Measurements from ENCODE around the gene LRTM2. TPM values are rescaled to one million over a fixed set of nuclear protein-coding genes. Genes with fewer than 3 reads are reported as not detected.

Gene LRTM2
- total RNA-seq, 1 experiment from 2014 or later: not detected

- BruUV-seq (replicated peaks): no TSS peak
- Histone ChIP-seq H3K4me3 (ENCODE audit: low read length) (no peak overlapping the region), H4K20me1 (ENCODE audit: low read length) (no peaks in the 10 kb centered on the region), H3K9ac (ENCODE audit: low read length) (no peak overlapping the region), H3K4me2 (ENCODE audit: low read length) (no peak overlapping the region), H2AFZ (ENCODE audit: low read length) (no peak overlapping the region), H3K36me3 (ENCODE audit: low read depth, low read length) (no peaks in the 10 kb centered on the region), H3F3A (ENCODE audit: low read length, unreplicated experiment) (no peaks in the 10 kb centered on the region), H3K27me3 (ENCODE audit: low read length) (peaks cover 14% of the 10 kb centered on the region), H3K9me3 (ENCODE audit: low read length) (no peaks in the 10 kb centered on the region), H3K79me2 (ENCODE audit: low read length) (no peaks in the 10 kb centered on the region), H3K27ac (ENCODE audit: low read length) (no peak overlapping the region), H3K4me1 (ENCODE audit: insufficient read depth, low read length) (peaks cover 19% of the 10 kb centered on the region), H3K9me2 (replicated peaks; ENCODE audit: low read length) (no peaks in the 10 kb centered on the region)
- ATAC-seq (no peak), DNase-seq (no peak)
- TF ChIP-seq EZH2 (IDR thresholded peaks at IDR 0.05; ENCODE audit: low read length, unreplicated experiment) (no peak), EZH2phosphoT487 (IDR thresholded peaks at IDR 0.05; ENCODE audit: borderline replicate concordance, low read length) (no peak), CTCF (conservative IDR thresholded peaks at IDR 0.05; ENCODE audit: low read depth, low read length) (no peak)
- CTCF ChIA-PET: no interaction called here
- intact Hi-C loops (cut with micrococcal nuclease): no loop called here
- POLR2A ChIA-PET (ENCODE audit: unreplicated experiment): no interaction called here
These were observed 18.0 kb downstream of the LRTM2 start for GRCh38 chr12:1838205-1838993.

- ChIA-PET CTCF (no interaction called here), POLR2A (ENCODE audit: unreplicated experiment) (no interaction called here)
- Histone ChIP-seq H3K79me2 (ENCODE audit: low read length) (no peaks in the 10 kb centered on the region), H3K9me3 (ENCODE audit: low read length) (no peaks in the 10 kb centered on the region), H3K4me3 (ENCODE audit: low read length) (no peak overlapping the region), H3F3A (ENCODE audit: low read length, unreplicated experiment) (no peaks in the 10 kb centered on the region), H2AFZ (ENCODE audit: low read length) (no peak overlapping the region), H3K9ac (ENCODE audit: low read length) (no peak overlapping the region), H3K27ac (ENCODE audit: low read length) (no peak overlapping the region), H3K36me3 (ENCODE audit: low read depth, low read length) (no peaks in the 10 kb centered on the region), H3K4me2 (ENCODE audit: low read length) (no peak overlapping the region), H3K9me2 (replicated peaks; ENCODE audit: low read length) (no peaks in the 10 kb centered on the region), H3K4me1 (ENCODE audit: insufficient read depth, low read length) (peaks cover 19% of the 10 kb centered on the region), H3K27me3 (ENCODE audit: low read length) (peaks cover 13% of the 10 kb centered on the region), H4K20me1 (ENCODE audit: low read length) (no peaks in the 10 kb centered on the region)
- intact Hi-C loops (cut with micrococcal nuclease): no loop called here
- TF ChIP-seq EZH2phosphoT487 (IDR thresholded peaks at IDR 0.05; ENCODE audit: borderline replicate concordance, low read length) (no peak), EZH2 (IDR thresholded peaks at IDR 0.05; ENCODE audit: low read length, unreplicated experiment) (no peak), CTCF (conservative IDR thresholded peaks at IDR 0.05; ENCODE audit: low read depth, low read length) (no peak)
- DNase-seq: no peak
- ATAC-seq: no peak
- BruUV-seq (replicated peaks): no TSS peak
These were observed 18.6 kb downstream of the LRTM2 start for GRCh38 chr12:1838994-1839365.

GRCh38 chr12:1839464-1839863, 19.1 kb downstream of the LRTM2 start:
- CTCF ChIA-PET: no interaction called here
- DNase-seq: no peak
- no peaks in the 10 kb centered on the region for H3K9me3 ChIP-seq (ENCODE audit: low read length)
- H4K20me1 ChIP-seq (ENCODE audit: low read length): no peaks in the 10 kb centered on the region
- H3K9ac ChIP-seq (ENCODE audit: low read length): no peak overlapping the region
- H3K27ac ChIP-seq (ENCODE audit: low read length): no peak overlapping the region
- H3K4me3 ChIP-seq (ENCODE audit: low read length): no peak overlapping the region
- no peaks in the 10 kb centered on the region for H3K9me2 ChIP-seq (replicated peaks; ENCODE audit: low read length)
- no peak for ATAC-seq
- H3F3A ChIP-seq (ENCODE audit: low read length, unreplicated experiment): no peaks in the 10 kb centered on the region
- H3K4me1 ChIP-seq (ENCODE audit: insufficient read depth, low read length): peaks cover 19% of the 10 kb centered on the region
- H3K27me3 ChIP-seq (ENCODE audit: low read length): peaks cover 13% of the 10 kb centered on the region; the same call in 1 of the 2 replicates
- H3K36me3 ChIP-seq (ENCODE audit: low read depth, low read length): no peaks in the 10 kb centered on the region
- no peak overlapping the region for H3K4me2 ChIP-seq (ENCODE audit: low read length)
- intact Hi-C loops (cut with micrococcal nuclease): no loop called here
- POLR2A ChIA-PET (ENCODE audit: unreplicated experiment): no interaction called here
- BruUV-seq (replicated peaks): no TSS peak
- TF ChIP-seq EZH2 (IDR thresholded peaks at IDR 0.05; ENCODE audit: low read length, unreplicated experiment): no peak
- no peak for TF ChIP-seq EZH2phosphoT487 (IDR thresholded peaks at IDR 0.05; ENCODE audit: borderline replicate concordance, low read length)
- no peak for TF ChIP-seq CTCF (conservative IDR thresholded peaks at IDR 0.05; ENCODE audit: low read depth, low read length)
- H3K79me2 ChIP-seq (ENCODE audit: low read length): no peaks in the 10 kb centered on the region
- no peak overlapping the region for H2AFZ ChIP-seq (ENCODE audit: low read length)

Measured in PC-3 (cell line).